Measurements from ENCODE around the gene DNAJB8.

- TF ChIP-seq, protein P1, sequence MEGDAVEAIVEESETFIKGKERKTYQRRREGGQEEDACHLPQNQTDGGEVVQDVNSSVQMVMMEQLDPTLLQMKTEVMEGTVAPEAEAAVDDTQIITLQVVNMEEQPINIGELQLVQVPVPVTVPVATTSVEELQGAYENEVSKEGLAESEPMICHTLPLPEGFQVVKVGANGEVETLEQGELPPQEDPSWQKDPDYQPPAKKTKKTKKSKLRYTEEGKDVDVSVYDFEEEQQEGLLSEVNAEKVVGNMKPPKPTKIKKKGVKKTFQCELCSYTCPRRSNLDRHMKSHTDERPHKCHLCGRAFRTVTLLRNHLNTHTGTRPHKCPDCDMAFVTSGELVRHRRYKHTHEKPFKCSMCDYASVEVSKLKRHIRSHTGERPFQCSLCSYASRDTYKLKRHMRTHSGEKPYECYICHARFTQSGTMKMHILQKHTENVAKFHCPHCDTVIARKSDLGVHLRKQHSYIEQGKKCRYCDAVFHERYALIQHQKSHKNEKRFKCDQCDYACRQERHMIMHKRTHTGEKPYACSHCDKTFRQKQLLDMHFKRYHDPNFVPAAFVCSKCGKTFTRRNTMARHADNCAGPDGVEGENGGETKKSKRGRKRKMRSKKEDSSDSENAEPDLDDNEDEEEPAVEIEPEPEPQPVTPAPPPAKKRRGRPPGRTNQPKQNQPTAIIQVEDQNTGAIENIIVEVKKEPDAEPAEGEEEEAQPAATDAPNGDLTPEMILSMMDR (IDR thresholded peaks at IDR 0.05; ENCODE audit: poor library complexity) = no peak
- no peak for TF ChIP-seq EZH2phosphoT487 (IDR thresholded peaks at IDR 0.05; ENCODE audit: low read depth, severe bottlenecking, unreplicated experiment)
Measured at GRCh38 chr3:128422762-128423524, 43.7 kb downstream of the DNAJB8 start.

Data from hepatocyte (in vitro differentiated cells).